ENCODE data around the gene RET. TPM values are rescaled to one million over a fixed set of nuclear protein-coding genes. Genes with fewer than 3 reads are reported as not detected.

Gene RET
- 9.3 TPM for total RNA-seq

DNA sequence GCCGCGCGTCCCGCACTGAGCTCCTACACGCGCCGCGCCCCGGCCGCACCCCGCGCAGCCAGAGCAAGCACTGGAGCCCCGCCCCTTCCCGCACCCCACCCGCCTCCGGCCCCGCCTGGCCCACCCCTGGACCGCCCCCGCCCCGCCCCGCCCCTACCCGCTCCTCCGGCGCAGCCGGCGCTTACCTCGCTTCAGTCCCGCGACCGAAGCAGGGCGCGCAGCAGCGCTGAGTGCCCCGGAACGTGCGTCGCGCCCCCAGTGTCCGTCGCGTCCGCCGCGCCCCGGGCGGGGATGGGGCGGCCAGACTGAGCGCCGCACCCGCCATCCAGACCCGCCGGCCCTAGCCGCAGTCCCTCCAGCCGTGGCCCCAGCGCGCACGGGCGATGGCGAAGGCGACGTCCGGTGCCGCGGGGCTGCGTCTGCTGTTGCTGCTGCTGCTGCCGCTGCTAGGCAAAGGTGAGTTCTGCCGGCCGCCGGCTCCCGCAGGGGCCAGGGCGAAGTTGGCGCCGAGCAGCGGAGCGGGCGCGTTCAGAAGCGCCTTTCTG lies at the start of gene RET:
Gene RET (plus strand): TSS at position 194 of the 545 bp plus-strand sequence. CDS start 190 bp downstream, at position 384.
- no peak for DNase-seq

GRCh38 chr10:43027331-43027955 lies 49.4 kb upstream of the RET start:
- DNase-seq, result no peak

GRCh38 chr10:43028143-43028542 lies 48.7 kb upstream of the RET start:
- no peak for DNase-seq

GRCh38 chr10:43029043-43029442 lies 47.8 kb upstream of the RET start:
- no peak for DNase-seq

- DNase-seq, result no peak
Observed at GRCh38 chr10:43032613-43033012, 44.3 kb upstream of the RET start.

GRCh38 chr10:43035800-43036199 lies 41.1 kb upstream of the RET start:
- no peak for DNase-seq

DNA sequence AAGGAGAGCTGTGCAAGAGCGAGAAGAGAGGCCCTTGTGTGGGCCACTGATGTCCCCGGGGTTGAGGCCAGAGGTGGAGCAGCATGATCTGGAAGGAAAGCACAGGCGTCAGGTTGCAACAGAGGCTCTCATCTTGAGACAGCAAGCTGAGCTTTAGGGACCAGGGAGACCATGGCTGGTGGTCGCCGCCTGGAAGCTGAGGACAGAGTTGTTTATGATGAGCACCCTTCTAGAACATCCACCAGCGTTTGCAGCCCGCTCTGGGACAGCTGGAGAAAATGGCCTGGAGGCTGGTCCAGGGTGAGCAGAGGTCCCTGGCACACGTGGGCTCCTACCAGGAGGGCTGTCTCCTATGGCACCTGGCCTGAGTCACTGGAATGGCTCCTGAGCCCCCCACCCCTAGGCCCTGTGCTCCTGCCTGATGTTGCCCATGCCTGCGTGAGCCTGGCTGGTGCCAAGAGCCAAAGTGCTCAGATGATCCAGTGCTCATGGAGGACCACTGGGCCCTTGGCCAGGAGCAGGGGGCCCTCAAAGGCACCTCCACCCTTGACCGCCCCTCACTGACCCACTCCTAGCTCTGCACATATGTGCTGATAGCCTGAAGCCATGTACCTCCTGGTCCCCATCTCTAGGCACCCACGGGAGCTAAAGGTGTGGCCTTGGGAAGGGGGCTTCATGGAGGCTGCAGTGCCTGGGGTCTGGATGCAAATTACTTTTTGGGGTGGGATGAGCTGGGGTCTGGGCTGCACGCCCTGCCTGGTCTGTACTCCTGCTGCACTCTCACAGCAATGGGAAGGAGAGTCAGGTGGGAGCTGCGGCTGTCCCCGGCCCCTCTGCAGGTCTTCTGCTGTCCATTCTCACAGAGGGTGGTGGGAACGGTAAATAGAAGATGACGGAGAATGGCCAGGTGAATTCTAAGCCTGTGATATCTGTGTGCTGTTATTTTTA lies 40.1 kb upstream of the RET start:
- no peak for DNase-seq

- no peak for DNase-seq
Observed at GRCh38 chr10:43037440-43037839, 39.4 kb upstream of the RET start.

DNA sequence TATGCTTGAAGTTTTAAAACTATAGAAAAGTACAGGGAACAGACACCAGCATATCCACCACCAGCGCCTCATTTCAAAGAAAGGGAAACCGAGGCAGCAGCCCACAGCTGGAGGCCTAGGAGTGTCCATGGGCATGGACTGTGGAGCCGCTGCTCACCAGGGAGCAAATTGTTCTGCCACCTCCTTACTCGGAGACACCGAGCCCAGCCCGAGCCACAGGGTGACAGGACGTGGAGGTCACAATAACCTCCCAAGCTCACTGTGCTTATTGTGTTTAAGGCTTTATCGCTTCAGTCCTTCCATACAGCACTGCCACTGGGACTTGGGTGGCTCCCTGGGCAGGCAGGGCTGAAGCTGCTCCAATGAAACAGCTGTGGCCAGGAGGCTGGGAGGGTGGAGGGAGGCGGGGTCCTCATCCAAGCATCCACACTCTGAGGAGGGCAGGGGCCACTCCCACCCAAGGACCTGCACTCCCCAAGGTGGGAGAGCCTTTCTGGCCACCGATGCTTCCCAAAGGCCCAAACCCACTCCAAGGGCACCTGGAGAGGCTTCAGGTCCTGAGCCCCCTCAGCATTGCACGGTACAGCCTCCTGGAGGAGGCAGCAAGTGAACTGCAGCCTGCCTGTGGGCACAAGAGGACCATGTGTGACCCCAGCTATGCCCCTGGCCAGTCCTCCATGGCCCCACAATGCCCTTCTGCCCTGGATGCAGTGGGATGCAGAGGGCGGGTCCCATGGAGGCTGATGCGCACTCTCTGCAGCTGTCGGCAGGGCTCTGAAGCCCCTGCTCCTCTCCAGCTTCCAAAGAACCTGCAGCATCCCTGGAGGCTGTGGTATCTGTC lies 38.7 kb upstream of the RET start:
- DNase-seq, result no peak

- no peak for DNase-seq
Observed at GRCh38 chr10:43038783-43039623, 37.9 kb upstream of the RET start.

DNA sequence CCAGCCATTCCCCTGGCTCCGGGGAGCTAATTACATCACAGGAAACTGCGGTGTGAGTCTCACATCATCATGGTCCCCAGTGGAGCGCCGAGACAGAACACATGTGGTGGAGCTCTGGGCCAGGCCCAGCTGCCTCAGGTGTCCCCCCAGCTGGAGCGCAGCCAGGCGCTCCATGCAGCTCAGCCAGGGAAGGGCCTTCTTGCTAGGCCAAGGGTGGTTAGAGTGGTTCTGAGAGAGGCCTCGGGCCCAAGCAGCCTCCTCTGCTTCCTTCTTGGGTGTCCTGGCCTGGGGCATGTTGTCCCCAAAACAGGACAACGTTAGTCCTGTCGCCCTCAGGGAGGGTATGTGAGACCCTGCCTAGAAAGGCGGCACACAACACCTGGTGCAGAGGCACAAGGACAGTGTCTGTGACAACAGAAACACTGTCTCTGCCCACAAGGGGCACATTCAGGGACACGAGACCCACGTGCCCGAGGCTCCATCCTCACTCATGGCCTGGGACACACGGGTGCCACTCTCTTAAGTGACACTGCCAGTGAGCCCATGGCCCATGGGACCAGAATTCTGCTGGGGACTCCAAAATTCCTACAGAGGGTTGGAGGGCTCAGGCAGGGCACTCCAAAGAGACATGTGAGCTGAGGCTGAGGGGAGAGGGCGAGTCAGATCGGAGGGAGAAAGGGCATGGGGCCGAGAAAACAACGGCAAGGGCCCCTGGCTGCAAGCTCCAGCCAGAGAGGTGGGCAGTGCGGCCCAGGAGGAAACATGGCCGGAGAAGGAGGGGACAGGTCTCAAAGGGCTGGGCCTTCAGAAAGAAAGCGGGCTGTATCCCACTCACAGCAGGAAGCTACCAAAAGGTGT lies 37.0 kb upstream of the RET start:
- DNase-seq, result no peak

- DNase-seq, result no peak
Observed at GRCh38 chr10:43040482-43041256, 36.2 kb upstream of the RET start.

DNA sequence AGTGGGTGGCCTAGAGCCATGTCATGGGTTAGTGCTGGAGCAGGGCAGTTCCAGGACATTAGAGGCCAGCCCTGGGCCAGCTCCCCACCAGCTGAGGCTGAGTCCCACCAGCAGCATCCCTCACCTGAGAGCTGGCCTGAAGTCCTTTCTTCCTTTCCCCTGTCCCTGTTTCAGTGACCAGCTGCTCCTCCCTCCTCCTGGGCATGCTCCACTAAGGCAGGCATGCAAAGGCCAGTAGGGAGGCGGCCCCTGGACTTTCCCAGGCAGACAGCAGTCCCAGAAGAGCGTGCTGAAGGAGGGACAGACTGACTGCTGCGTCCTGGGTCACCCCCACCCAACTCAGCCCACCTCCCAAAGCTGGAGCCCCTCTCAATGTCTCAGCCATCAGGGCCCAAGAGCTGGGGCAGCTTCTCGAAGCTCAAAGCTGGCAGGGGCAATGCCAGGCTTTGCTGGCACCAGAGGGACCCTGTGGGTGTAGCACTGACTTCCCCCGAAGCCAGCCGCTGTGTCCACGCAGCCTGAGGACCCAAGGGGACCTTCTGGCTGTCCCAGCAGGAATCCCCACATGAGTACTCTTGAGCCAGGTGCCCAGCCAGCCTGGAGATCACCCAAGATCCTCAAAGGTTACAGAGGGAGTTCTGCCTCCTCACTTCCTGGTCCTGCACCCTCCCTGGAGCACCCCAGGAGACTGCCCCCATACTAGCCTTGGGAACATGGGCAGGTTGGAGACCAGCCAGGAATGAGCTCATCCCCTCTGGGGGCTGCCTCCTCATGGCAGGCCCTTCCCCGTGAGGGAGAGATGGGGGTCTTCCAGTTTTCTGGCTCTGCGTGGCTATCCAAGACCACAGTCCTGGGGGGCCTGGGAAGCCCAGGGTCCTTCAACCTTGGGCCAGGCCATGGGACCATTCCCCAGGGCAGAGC lies 35.2 kb upstream of the RET start:
- DNase-seq, result no peak

DNA sequence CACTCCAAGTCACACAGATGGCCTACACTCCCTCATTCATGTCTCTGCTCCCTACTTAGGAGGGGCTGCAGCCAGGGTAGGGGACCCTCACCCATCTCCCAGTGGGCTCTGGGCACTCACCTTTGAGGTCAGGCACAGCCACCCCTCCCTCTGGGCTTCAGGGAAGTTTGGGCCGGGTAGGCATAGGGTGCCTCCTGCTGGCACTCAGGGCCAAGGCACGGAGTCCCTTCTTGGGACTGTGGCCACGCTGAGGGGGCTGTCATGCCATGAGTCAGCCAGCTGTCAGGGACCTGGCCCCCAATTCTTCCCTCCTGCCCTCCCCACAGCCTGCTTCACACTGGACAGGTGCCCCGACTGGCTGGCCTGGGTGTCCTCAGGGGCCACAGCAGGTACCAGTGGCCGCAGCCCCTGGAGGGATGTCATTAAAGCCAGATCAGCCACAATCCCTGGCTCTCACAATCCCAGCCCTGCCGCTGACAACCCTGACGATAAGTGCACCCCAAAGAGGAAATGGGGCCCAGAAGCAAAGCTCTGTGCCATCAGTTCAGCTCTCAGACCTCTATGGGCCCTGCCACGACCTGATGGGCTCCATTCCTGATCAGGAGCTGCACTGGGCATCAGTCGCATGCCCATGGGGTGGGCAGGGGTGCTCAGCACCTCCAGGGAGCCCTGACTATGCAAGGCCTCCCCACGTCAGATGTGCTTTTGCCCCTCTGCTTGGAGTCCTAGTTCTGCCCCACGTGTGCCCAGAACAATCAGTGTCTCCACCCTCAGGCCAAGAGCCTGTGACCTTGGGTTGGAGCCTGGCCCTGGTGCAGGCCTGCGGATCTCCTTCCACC lies 34.1 kb upstream of the RET start:
- no peak for DNase-seq

GRCh38 chr10:43043342-43043772 lies 33.5 kb upstream of the RET start:
- DNase-seq, result no peak

GRCh38 chr10:43043773-43044447 lies 33.0 kb upstream of the RET start:
- no peak for DNase-seq

DNA sequence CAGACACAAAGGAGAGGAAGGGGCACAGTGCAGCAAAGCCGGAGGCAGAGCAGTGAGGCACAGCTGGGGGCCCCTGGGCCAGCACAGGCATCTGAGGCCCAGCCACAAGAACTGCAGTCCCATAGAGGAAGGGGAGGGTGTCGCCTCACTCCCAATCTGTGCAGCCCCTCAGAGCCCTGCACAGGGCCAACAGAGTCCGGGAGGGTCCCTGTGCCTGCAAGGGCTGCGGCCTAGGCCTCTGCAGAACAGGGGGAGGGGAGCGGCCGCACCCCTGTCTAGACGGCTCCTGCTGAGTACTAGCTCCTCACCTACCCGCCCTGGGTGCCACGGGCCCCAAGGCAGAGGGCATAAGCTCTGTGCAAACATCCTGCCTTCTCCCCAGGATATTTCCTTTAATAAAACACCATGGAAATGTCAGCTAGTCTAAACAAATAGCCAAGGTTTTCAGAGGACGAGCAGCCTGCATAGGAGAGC lies 32.4 kb upstream of the RET start:
- DNase-seq, result no peak
